ENCODE results near the gene ROR2.

DNA sequence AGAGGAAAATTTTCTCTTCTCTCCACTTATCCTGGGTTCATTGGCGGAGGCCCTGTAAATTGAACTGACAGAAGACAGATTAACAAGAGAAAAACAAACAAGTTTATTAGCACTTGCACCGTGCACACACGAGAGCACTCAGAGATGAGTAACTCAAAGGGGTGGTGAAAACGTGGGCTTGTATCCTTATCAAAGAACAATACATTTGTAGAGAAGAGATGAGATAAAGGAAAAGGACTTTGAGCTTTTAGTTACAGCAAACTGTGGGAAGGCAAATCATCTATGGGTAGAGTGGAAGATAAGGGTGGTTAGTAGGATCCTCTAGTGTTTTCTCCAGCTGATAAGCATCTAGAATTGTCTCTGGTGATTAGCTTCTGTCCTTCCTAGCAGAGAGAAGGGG is 44.4 kb upstream of the ROR2 start:
- TF ChIP-seq POLR2AphosphoS5 (IDR thresholded peaks at IDR 0.05; ENCODE audit: low read depth, low read length): no peak
- TF ChIP-seq SIN3A (IDR thresholded peaks at IDR 0.05; ENCODE audit: borderline replicate concordance, insufficient read depth, low read length): no peak
- TF ChIP-seq, protein P1, sequence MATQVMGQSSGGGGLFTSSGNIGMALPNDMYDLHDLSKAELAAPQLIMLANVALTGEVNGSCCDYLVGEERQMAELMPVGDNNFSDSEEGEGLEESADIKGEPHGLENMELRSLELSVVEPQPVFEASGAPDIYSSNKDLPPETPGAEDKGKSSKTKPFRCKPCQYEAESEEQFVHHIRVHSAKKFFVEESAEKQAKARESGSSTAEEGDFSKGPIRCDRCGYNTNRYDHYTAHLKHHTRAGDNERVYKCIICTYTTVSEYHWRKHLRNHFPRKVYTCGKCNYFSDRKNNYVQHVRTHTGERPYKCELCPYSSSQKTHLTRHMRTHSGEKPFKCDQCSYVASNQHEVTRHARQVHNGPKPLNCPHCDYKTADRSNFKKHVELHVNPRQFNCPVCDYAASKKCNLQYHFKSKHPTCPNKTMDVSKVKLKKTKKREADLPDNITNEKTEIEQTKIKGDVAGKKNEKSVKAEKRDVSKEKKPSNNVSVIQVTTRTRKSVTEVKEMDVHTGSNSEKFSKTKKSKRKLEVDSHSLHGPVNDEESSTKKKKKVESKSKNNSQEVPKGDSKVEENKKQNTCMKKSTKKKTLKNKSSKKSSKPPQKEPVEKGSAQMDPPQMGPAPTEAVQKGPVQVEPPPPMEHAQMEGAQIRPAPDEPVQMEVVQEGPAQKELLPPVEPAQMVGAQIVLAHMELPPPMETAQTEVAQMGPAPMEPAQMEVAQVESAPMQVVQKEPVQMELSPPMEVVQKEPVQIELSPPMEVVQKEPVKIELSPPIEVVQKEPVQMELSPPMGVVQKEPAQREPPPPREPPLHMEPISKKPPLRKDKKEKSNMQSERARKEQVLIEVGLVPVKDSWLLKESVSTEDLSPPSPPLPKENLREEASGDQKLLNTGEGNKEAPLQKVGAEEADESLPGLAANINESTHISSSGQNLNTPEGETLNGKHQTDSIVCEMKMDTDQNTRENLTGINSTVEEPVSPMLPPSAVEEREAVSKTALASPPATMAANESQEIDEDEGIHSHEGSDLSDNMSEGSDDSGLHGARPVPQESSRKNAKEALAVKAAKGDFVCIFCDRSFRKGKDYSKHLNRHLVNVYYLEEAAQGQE (IDR thresholded peaks at IDR 0.05; ENCODE audit: insufficient read depth in 1 of 2, low read depth in 2 of 2, low read length in 2 of 2): no peak
